Measurements from ENCODE around the gene SIGLEC10.
A peak's percentile ranks its signal among the peaks of the same experiment; 100 is the strongest.
"Not testable (repeated sequence)": the region's sequence is repeated elsewhere in the genome, so short reads cannot be mapped to it uniquely, and the experiment has no call there.

Gene SIGLEC10

GRCh38 chr19:51417810-51418157 is 342 bp upstream of the SIGLEC10 start:
- Histone ChIP-seq H3K79me2 (ENCODE audit: low read length) (peaks cover 23% of the 10 kb centered on the region), H3K4me1 (ENCODE audit: low read length) (peaks cover 38% of the 10 kb centered on the region), H3K9me3 (ENCODE audit: insufficient read depth, low read length) (no peaks in the 10 kb centered on the region), H3K4me2 (ENCODE audit: low read length) (peak overlapping the region; percentile 77), H3K9ac (ENCODE audit: low read length) (peak overlapping the region; percentile 91), H3K4me3 (ENCODE audit: low read length) (peak overlapping the region; percentile 78), H3K27me3 (ENCODE audit: low read depth, low read length) (peaks cover 8% of the 10 kb centered on the region), H3K36me3 (replicated peaks; ENCODE audit: low read depth, low read length) (peaks cover 32% of the 10 kb centered on the region), H2AFZ (ENCODE audit: low read depth, low read length) (no peak overlapping the region), H4K20me1 (ENCODE audit: insufficient read depth, low read length) (no peaks in the 10 kb centered on the region), H3K27ac (ENCODE audit: low read length) (peak overlapping the region; percentile 92)
- no peak for TF ChIP-seq EZH2phosphoT487 (IDR thresholded peaks at IDR 0.05; ENCODE audit: low read depth)
- TF ChIP-seq CTCF (IDR thresholded peaks at IDR 0.05; ENCODE audit: low read depth, low read length): no peak

DNA sequence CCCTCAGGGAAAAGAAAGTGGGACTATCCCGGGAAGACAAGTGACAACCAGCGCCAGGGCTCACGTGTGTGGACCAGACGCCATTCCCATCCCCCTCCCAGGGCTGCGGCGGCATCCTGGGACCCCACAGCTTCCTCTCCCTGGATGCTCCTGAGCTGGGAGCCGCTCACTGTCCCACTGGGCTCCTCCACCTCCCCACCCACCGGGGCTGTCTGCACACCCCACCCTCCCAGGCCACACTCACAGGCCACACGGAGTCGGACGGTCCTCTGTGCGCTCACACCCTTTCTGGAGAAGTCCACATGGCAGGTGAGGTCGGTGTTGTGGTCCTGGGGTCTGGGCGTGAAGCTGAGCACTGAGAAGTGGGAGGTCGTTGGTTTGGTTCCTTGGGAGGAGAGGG is 1.0 kb downstream of the SIGLEC10 start:
- not testable (repeated sequence) for H3K9me3 ChIP-seq (ENCODE audit: insufficient read depth, low read length); H4K20me1 ChIP-seq (ENCODE audit: insufficient read depth, low read length); H2AFZ ChIP-seq (ENCODE audit: low read depth, low read length); H3K27me3 ChIP-seq (ENCODE audit: low read depth, low read length)
- H3K4me3 ChIP-seq (ENCODE audit: low read length): peak overlapping the region; percentile 78
- peaks cover 37% of the 10 kb centered on the region for H3K4me1 ChIP-seq (ENCODE audit: low read length)
- peaks cover 35% of the 10 kb centered on the region for H3K36me3 ChIP-seq (replicated peaks; ENCODE audit: low read depth, low read length)
- peak overlapping the region; percentile 91 for H3K9ac ChIP-seq (ENCODE audit: low read length)
- peak overlapping the region; percentile 92 for H3K27ac ChIP-seq (ENCODE audit: low read length)
- peak overlapping the region; percentile 77 for H3K4me2 ChIP-seq (ENCODE audit: low read length)
- H3K79me2 ChIP-seq (ENCODE audit: low read length): peaks cover 23% of the 10 kb centered on the region

DNA sequence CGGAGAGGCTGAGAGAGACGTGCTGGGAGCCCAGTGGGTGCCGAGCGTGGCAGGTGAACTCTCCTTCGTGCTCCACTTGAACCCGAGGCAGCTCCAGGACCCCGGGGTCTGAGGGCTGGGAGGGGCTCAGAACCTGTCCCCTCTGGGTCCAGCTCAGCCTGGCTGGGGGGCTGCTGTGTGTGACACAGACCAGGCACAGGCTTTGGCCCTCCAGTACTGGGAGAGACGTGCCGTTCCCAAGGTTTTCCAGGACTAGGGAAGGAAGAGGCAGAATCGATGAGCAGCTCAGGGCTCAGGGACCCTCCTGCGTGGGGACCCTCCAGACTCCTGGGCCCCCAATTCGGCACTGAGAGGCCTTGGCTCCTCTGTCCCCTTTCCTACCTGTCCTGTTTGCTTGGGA is 2.3 kb downstream of the SIGLEC10 start:
- no peak overlapping the region for H2AFZ ChIP-seq (ENCODE audit: low read depth, low read length)
- no peaks in the 10 kb centered on the region for H3K27me3 ChIP-seq (ENCODE audit: low read depth, low read length)
- peaks cover 41% of the 10 kb centered on the region for H3K36me3 ChIP-seq (replicated peaks; ENCODE audit: low read depth, low read length)
- H3K4me3 ChIP-seq (ENCODE audit: low read length): no peak overlapping the region
- TF ChIP-seq EZH2phosphoT487 (IDR thresholded peaks at IDR 0.05; ENCODE audit: low read depth): no peak
- TF ChIP-seq CTCF (IDR thresholded peaks at IDR 0.05; ENCODE audit: low read depth, low read length): no peak
- no peaks in the 10 kb centered on the region for H4K20me1 ChIP-seq (ENCODE audit: insufficient read depth, low read length)
- H3K9me3 ChIP-seq (ENCODE audit: insufficient read depth, low read length): no peaks in the 10 kb centered on the region
- no peak overlapping the region for H3K9ac ChIP-seq (ENCODE audit: low read length)
- H3K27ac ChIP-seq (ENCODE audit: low read length): no peak overlapping the region
- peaks cover 23% of the 10 kb centered on the region for H3K79me2 ChIP-seq (ENCODE audit: low read length)
- peaks cover 31% of the 10 kb centered on the region for H3K4me1 ChIP-seq (ENCODE audit: low read length)
- H3K4me2 ChIP-seq (ENCODE audit: low read length): no peak overlapping the region

- Histone ChIP-seq H2AFZ (ENCODE audit: low read depth, low read length) (no peak overlapping the region), H3K9ac (ENCODE audit: low read length) (no peak overlapping the region), H3K27me3 (ENCODE audit: low read depth, low read length) (no peaks in the 10 kb centered on the region), H3K36me3 (replicated peaks; ENCODE audit: low read depth, low read length) (peaks cover 49% of the 10 kb centered on the region), H4K20me1 (ENCODE audit: insufficient read depth, low read length) (no peaks in the 10 kb centered on the region), H3K79me2 (ENCODE audit: low read length) (peaks cover 11% of the 10 kb centered on the region), H3K27ac (ENCODE audit: low read length) (no peak overlapping the region), H3K4me2 (ENCODE audit: low read length) (no peak overlapping the region), H3K4me3 (ENCODE audit: low read length) (no peak overlapping the region), H3K9me3 (ENCODE audit: insufficient read depth, low read length) (no peaks in the 10 kb centered on the region), H3K4me1 (ENCODE audit: low read length) (peaks cover 35% of the 10 kb centered on the region)
- TF ChIP-seq CTCF (IDR thresholded peaks at IDR 0.05; ENCODE audit: low read depth, low read length) (no peak), EZH2phosphoT487 (IDR thresholded peaks at IDR 0.05; ENCODE audit: low read depth) (no peak)
Observed at GRCh38 chr19:51410950-51411748, 6.3 kb downstream of the SIGLEC10 start.
